Nephron progenitor cell (in vitro differentiated cells): ENCODE results near the gene SNRNP200.

Experiments
- DNase-seq: peaks from one replicate; pipeline ENCODE4 v3.0.0; 2021
- H3K27ac Mint-ChIP-seq: 2 replicates; pipeline ENCODE4 v1.8.0; 2021; ENCODE audit warnings: mild to moderate bottlenecking, moderate library complexity, mixed read lengths
- H3K27me3 Mint-ChIP-seq: 2 replicates; pipeline ENCODE4 v1.8.0; 2021; ENCODE audit warnings: mild to moderate bottlenecking, low read depth, mixed read lengths; ENCODE audit not compliant: poor library complexity
- H3K36me3 Mint-ChIP-seq: 2 replicates; pipeline ENCODE4 v1.8.0; 2021; ENCODE audit warnings: low read depth, mixed read lengths
- H3K4me1 Mint-ChIP-seq: 2 replicates; pipeline ENCODE4 v1.8.0; 2021; ENCODE audit warnings: mixed read lengths
- H3K4me3 Mint-ChIP-seq: 2 replicates; pipeline ENCODE4 v1.8.0; 2021; ENCODE audit warnings: mild to moderate bottlenecking, moderate library complexity, mixed read lengths
- H3K9me3 Mint-ChIP-seq: 2 replicates; pipeline ENCODE4 v1.8.0; 2021; ENCODE audit warnings: mild to moderate bottlenecking, moderate library complexity, mixed read lengths
- CTCF ChIP-seq: fragments of 200-600 bp; sonication (generic); IDR thresholded peaks from 2 replicates; pipeline ENCODE4 v1.5.0; 2021; ENCODE audit warnings: antibody characterized with exemption

The SNRNP200 gene

GRCh38 chr2:96271995-96272394 lies 33.4 kb downstream of the SNRNP200 start:
- H3K4me1 Mint-ChIP-seq = peaks cover 8% of the 10 kb centered on the region
- H3K27me3 Mint-ChIP-seq = peaks cover under 1% of the 10 kb centered on the region
- no peaks in the 10 kb centered on the region for H3K9me3 Mint-ChIP-seq
- DNase-seq = no peak
- peak overlapping the region; percentile 76 for H3K27ac Mint-ChIP-seq
- no peak for TF ChIP-seq CTCF
- peaks cover 70% of the 10 kb centered on the region for H3K36me3 Mint-ChIP-seq
- no peak overlapping the region for H3K4me3 Mint-ChIP-seq

GRCh38 chr2:96267159-96267971 lies 38.0 kb downstream of the SNRNP200 start:
- peak; percentile 33 for TF ChIP-seq CTCF
- H3K27me3 Mint-ChIP-seq = no peaks in the 10 kb centered on the region
- peak overlapping the region; percentile 100 for H3K4me3 Mint-ChIP-seq
- no peaks in the 10 kb centered on the region for H3K9me3 Mint-ChIP-seq
- peaks cover 35% of the 10 kb centered on the region for H3K36me3 Mint-ChIP-seq
- peak; percentile 49 for DNase-seq
- H3K27ac Mint-ChIP-seq = no peak overlapping the region
- peaks cover 33% of the 10 kb centered on the region for H3K4me1 Mint-ChIP-seq

DNA sequence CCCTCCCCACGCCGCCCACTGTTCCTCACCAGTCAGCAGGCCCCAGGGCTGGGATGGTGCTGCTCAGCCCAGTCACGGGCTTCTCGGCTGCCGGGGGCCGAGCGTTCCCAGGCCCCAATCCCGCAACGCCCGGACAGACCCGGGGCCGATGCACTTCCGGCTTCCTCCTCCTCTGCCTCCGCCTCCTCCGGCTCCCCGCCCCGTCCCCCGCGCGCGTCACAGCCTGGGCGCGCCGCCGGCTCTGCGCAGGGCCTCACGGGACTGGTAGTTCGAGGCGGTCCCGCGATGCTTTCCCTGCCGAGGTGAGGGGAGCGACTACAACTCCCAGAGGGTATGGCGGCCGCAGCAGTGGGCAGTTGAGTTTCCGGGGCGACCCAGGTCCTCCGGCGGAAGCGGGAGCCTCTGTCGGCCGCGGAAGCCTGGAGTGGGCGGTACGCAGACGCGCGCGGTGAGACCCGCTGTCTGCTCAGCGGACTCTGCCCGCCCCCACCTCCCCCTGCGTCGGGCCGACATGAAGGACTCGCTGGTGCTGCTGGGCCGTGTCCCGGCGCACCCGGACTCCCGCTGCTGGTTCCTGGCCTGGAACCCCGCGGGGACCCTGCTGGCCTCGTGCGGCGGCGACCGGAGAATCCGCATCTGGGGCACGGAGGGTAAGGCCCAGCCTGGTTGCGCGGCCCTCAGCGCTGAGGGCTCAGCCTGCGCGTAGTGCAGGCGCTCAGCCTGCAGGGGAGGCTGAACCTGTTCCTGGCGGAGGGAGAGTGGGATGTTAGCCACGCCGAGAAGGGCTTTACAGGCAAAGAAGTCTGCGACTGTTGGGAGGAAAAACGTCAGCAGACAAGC lies 39.3 kb downstream of the SNRNP200 start, which contains the start of the genes CIAO1 and TMEM127:
Gene CIAO1 (plus strand): TSS at position 386 of the 840 bp plus-strand sequence. CDS start 126 bp downstream, at position 512.
Gene TMEM127 (minus strand): TSS at position 158 of the 840 bp plus-strand sequence. CDS start 616 bp downstream, outside the sequence.
- TF ChIP-seq CTCF = peak; percentile 22
- Mint-ChIP-seq H3K27ac (peak within 1 kb of the TSS; percentile 98), H3K36me3 (peaks cover 24% of the 10 kb centered on the region), H3K4me3 (peak within 1 kb of the TSS; percentile 100), H3K27me3 (no peaks in the 10 kb centered on the region), H3K4me1 (peaks cover 37% of the 10 kb centered on the region), H3K9me3 (no peaks in the 10 kb centered on the region)
- DNase-seq = peak; percentile 97

DNA sequence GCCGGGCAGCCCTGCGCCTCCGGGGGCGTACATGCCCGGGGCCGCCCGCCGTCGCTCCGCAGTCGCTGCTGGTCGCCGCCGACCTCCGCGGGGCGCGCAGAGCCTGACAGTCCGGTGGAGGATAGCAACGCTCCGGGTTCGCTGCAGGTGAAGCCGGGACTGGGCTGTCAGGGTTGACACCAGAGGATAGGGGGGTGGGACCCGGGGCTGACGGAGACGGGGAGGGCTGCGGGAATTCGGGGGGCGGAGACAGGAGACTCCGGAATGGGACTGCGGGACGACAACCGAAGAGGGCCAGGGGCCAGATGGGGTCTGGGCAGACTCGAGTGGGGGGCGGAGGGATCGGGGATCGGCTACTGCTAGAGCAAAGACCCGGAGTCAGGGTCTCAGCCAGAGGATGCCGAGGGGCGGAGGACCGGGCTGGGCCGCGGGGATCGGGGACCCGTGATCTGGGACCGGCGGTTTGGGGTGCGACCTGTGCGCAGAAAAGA lies 40.0 kb downstream of the SNRNP200 start:
- Mint-ChIP-seq H3K36me3 (peaks cover 24% of the 10 kb centered on the region), H3K4me1 (peaks cover 43% of the 10 kb centered on the region), H3K27ac (no peak overlapping the region), H3K4me3 (peak overlapping the region; percentile 100), H3K27me3 (no peaks in the 10 kb centered on the region), H3K9me3 (no peaks in the 10 kb centered on the region)
- peak; percentile 65 for DNase-seq
- no peak for TF ChIP-seq CTCF

DNA sequence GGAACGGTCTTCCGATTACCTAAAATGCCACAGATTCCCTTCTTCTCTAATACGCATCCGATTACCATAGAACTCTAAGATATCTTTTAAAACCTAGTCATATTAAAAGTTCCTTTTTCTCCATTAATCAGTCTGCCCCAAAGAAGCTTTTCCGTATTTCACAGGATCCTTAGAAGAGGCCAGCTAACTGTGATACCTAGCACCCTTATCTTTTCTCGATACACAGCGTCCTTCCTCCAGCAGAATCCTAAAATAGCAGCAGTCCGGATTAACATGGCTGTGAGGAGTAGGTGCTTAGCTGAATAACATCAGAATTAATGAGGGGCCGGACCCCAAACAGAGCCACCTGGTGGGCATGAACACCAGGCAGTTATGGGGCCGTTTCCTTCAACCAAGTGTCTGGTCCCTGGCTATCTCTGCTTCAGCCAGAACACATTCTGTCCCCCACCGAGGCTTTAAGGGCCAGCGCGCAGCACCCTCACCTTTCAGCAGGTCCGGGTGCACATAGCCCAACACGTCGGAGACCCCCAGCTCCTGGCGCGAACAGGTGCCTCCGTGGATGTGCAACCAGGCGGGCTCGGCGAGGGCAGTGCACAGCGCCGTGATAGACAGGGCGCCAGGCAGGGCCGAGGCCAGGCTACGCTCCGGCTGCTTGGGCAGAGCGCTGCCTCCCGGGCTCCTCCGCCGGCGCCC lies 40.5 kb downstream of the SNRNP200 start:
- peaks cover 49% of the 10 kb centered on the region for H3K4me1 Mint-ChIP-seq
- no peaks in the 10 kb centered on the region for H3K27me3 Mint-ChIP-seq
- H3K9me3 Mint-ChIP-seq = no peaks in the 10 kb centered on the region
- H3K27ac Mint-ChIP-seq = peak overlapping the region; percentile 16
- H3K36me3 Mint-ChIP-seq = peaks cover 22% of the 10 kb centered on the region
- peak; percentile 50 for DNase-seq
- H3K4me3 Mint-ChIP-seq = peak overlapping the region; percentile 81
- TF ChIP-seq CTCF = peak; percentile 39
